WTC11 (cell line): ENCODE data around the gene LYRM4. TPM values are rescaled to one million over a fixed set of nuclear protein-coding genes. Genes with fewer than 3 reads are reported as not detected.

Source experiments
- ATAC-seq: fragments of 200-7000 bp; cut with Tn5 transposase; 2 replicates; pipeline ENCODE4 v1.10.0; 2021; ENCODE audit warnings: mild to moderate bottlenecking, moderate library complexity
- CTCF ChIA-PET: fragments of 300-600 bp; sonication (Branson Sonifier 250); formaldehyde crosslinking; loops from one replicate; lab custom pipeline; 2021; ENCODE audit warnings: antibody characterized with exemption; lab: Charles Lee
- POLR2A ChIA-PET: fragments of 350-600 bp; sonication (Branson Sonifier 250); formaldehyde crosslinking; loops from one replicate; lab custom pipeline; 2021; ENCODE audit warnings: antibody characterized with exemption; lab: Charles Lee
- DNase-seq: peaks from one replicate; pipeline ENCODE4 v3.0.0; 2021; ENCODE audit warnings: low spot score
- H3K27ac Mint-ChIP-seq: 2 replicates; pipeline ENCODE4 v1.8.0; 2021; ENCODE audit warnings: mixed read lengths
- H3K27me3 Mint-ChIP-seq: 2 replicates; pipeline ENCODE4 v1.8.0; 2021; ENCODE audit warnings: low read depth, mild to moderate bottlenecking, moderate library complexity, mixed read lengths
- H3K36me3 Mint-ChIP-seq: 2 replicates; pipeline ENCODE4 v1.8.0; 2021; ENCODE audit warnings: mixed read lengths
- H3K4me1 Mint-ChIP-seq: 2 replicates; pipeline ENCODE4 v1.8.0; 2022; ENCODE audit warnings: mixed read lengths
- H3K4me3 Mint-ChIP-seq: 2 replicates; pipeline ENCODE4 v1.8.0; 2021; ENCODE audit warnings: mild to moderate bottlenecking, moderate library complexity, mixed read lengths
- H3K9me3 Mint-ChIP-seq: 2 replicates; pipeline ENCODE4 v1.8.0; 2021; ENCODE audit warnings: mixed read lengths
- CDX4 ChIP-seq: fragments of 250-450 bp; sonication (Bioruptor Pico); IDR thresholded peaks from 2 replicates; pipeline ENCODE4 v1.9.0; 2021; ENCODE audit warnings: moderate library complexity, mild to moderate bottlenecking, inconsistent platforms, borderline replicate concordance
- CTCF ChIP-seq: fragments of 200-600 bp; IDR thresholded peaks from 2 replicates; pipeline ENCODE4 v1.8.0; 2022; ENCODE audit warnings: antibody characterized with exemption
- ERG ChIP-seq: fragments of 250-450 bp; sonication (Bioruptor Pico); IDR thresholded peaks from 2 replicates; pipeline ENCODE4 v1.8.0; 2021; ENCODE audit warnings: mild to moderate bottlenecking
- GABPB1 ChIP-seq: sonication (generic); formaldehyde crosslinking; IDR thresholded peaks from 2 replicates; pipeline ENCODE4 v1.8.1; 2023; ENCODE audit warnings: mild to moderate bottlenecking, missing genetic modification reagents
- IRF1 ChIP-seq: sonication (generic); formaldehyde crosslinking; IDR thresholded peaks from 2 replicates; pipeline ENCODE4 v1.8.0; 2023; ENCODE audit warnings: missing genetic modification reagents
- MAX ChIP-seq: sonication (generic); formaldehyde crosslinking; IDR thresholded peaks from 2 replicates; pipeline ENCODE4 v1.8.0; 2022; ENCODE audit warnings: mild to moderate bottlenecking, missing genetic modification reagents
- PRRX2 ChIP-seq: fragments of 250-450 bp; sonication (Bioruptor Pico); IDR thresholded peaks from 2 replicates; pipeline ENCODE4 v1.8.0; 2021; ENCODE audit warnings: mild to moderate bottlenecking
- SOX15 ChIP-seq: fragments of 250-450 bp; sonication (Bioruptor Pico); IDR thresholded peaks from 2 replicates; pipeline ENCODE4 v1.9.0; 2021; ENCODE audit warnings: mild to moderate bottlenecking
- TEAD1 ChIP-seq: sonication (generic); formaldehyde crosslinking; IDR thresholded peaks from 2 replicates; pipeline ENCODE4 v1.8.0; 2022; ENCODE audit warnings: mild to moderate bottlenecking, missing genetic modification reagents
- TP53 ChIP-seq: sonication (generic); formaldehyde crosslinking; IDR thresholded peaks from 2 replicates; pipeline ENCODE4 v1.8.1; 2023; ENCODE audit warnings: mild to moderate bottlenecking, missing genetic modification reagents
- USF1 ChIP-seq: sonication (generic); formaldehyde crosslinking; IDR thresholded peaks from 2 replicates; pipeline ENCODE4 v1.8.0; 2022; ENCODE audit warnings: mild to moderate bottlenecking, missing genetic modification reagents
- ZNF232 ChIP-seq: sonication (generic); formaldehyde crosslinking; IDR thresholded peaks from 2 replicates; pipeline ENCODE4 v1.8.0; 2022; ENCODE audit warnings: mild to moderate bottlenecking, missing genetic modification reagents
- ZNF423 ChIP-seq: fragments of 250-450 bp; sonication (Bioruptor Pico); IDR thresholded peaks from 2 replicates; pipeline ENCODE4 v2.1.2; 2022; ENCODE audit warnings: mild to moderate bottlenecking, moderate library complexity
- ZNF425 ChIP-seq: fragments of 250-450 bp; sonication (Bioruptor Pico); conservative IDR thresholded peaks from 2 replicates; pipeline ENCODE4 v1.9.0; 2021; ENCODE audit warnings: mild to moderate bottlenecking
- ZSCAN18 ChIP-seq: fragments of 250-450 bp; sonication (Bioruptor Pico); IDR thresholded peaks from 2 replicates; pipeline ENCODE4 v2.1.2; 2022; ENCODE audit warnings: mild to moderate bottlenecking, moderate library complexity
- total RNA-seq: library from RNA; stranded (reverse); gene quantifications from 3 replicates; pipeline ENCODE4 v1.2.3, GENCODE V29; 2021

LYRM4 gene
- total RNA-seq, 1 experiment from 2014 or later, result 49.7 TPM

GRCh38 chr6:5143634-5144311 lies 117.0 kb downstream of the LYRM4 start:
- POLR2A ChIA-PET, result interaction anchor here (0.8 to 1.4 kb wide), 2 partner anchors 12 to 53 kb away, joined by 4 to 7 read pairs; no protein-coding TSS in a partner anchor
- peak overlapping the region; percentile 93 for H3K27ac Mint-ChIP-seq
- DNase-seq, result peak; percentile 86
- H3K4me1 Mint-ChIP-seq, result peaks cover 17% of the 10 kb centered on the region
- CTCF ChIA-PET, result interaction anchor here (0.6 to 2.7 kb wide), 58 partner anchors 8 to 748 kb away, joined by 3 to 54 read pairs (median 5); partner anchors contain the start of genes FARS2, LYRM4 and PPP1R3G
- H3K27me3 Mint-ChIP-seq, result peaks cover 2% of the 10 kb centered on the region; the same call in 1 of the 2 replicates
- peak; percentile 55 for ATAC-seq
- H3K9me3 Mint-ChIP-seq, result no peaks in the 10 kb centered on the region
- no peaks in the 10 kb centered on the region for H3K36me3 Mint-ChIP-seq
- TF ChIP-seq PRRX2 (CRISPR knock-in tag), result no peak
- 0 out of 2 replicates have a peak, but pooled peaks have one; percentile 11 for TF ChIP-seq GABPB1 (CRISPR knock-in tag)
- TF ChIP-seq CTCF, result peak; percentile 76
- H3K4me3 Mint-ChIP-seq, result no peak overlapping the region

GRCh38 chr6:5142915-5143314 lies 117.8 kb downstream of the LYRM4 start:
- CTCF ChIA-PET, result interaction anchor here (0.7 to 2.7 kb wide), 38 partner anchors 7 to 739 kb away, joined by 3 to 54 read pairs (median 7); partner anchors contain the start of genes FARS2, LYRM4 and PPP1R3G
- Mint-ChIP-seq H3K4me3 (no peak overlapping the region), H3K27ac (no peak overlapping the region), H3K36me3 (no peaks in the 10 kb centered on the region)
- ATAC-seq, result no peak
- no peak for TF ChIP-seq ERG (CRISPR knock-in tag)
- TF ChIP-seq ZNF232 (CRISPR knock-in tag), result no peak
- TF ChIP-seq ZSCAN18, result no peak
- TF ChIP-seq IRF1 (CRISPR knock-in tag), result no peak
- TF ChIP-seq SOX15 (CRISPR knock-in tag), result no peak
- TF ChIP-seq TP53, result no peak
- TF ChIP-seq CDX4 (CRISPR knock-in tag), result no peak
- TF ChIP-seq ZNF425 (CRISPR knock-in tag), result no peak
- TF ChIP-seq MAX (CRISPR knock-in tag), result no peak
- no peak for TF ChIP-seq ZNF423 (CRISPR knock-in tag)
- TF ChIP-seq USF1, result no peak
- no peak for TF ChIP-seq TEAD1 (CRISPR knock-in tag)
- TF ChIP-seq, all 79 proteins: peak for 0
- no peak for DNase-seq
- Mint-ChIP-seq H3K9me3 (no peaks in the 10 kb centered on the region), H3K4me1 (peaks cover 19% of the 10 kb centered on the region), H3K27me3 (peaks cover 2% of the 10 kb centered on the region; the same call in 1 of the 2 replicates)
- POLR2A ChIA-PET, result no interaction called here
